COLO829 (cell line): ENCODE data around the gene SAXO2.
"Not testable (repeated sequence)": the region's sequence is repeated elsewhere in the genome, so short reads cannot be mapped to it uniquely, and the experiment has no call there.

Experiments used
- DNase-seq: peaks from one replicate; pipeline ENCODE4 v3.0.0; 2012; ENCODE audit warnings: low spot score

SAXO2 gene

DNA sequence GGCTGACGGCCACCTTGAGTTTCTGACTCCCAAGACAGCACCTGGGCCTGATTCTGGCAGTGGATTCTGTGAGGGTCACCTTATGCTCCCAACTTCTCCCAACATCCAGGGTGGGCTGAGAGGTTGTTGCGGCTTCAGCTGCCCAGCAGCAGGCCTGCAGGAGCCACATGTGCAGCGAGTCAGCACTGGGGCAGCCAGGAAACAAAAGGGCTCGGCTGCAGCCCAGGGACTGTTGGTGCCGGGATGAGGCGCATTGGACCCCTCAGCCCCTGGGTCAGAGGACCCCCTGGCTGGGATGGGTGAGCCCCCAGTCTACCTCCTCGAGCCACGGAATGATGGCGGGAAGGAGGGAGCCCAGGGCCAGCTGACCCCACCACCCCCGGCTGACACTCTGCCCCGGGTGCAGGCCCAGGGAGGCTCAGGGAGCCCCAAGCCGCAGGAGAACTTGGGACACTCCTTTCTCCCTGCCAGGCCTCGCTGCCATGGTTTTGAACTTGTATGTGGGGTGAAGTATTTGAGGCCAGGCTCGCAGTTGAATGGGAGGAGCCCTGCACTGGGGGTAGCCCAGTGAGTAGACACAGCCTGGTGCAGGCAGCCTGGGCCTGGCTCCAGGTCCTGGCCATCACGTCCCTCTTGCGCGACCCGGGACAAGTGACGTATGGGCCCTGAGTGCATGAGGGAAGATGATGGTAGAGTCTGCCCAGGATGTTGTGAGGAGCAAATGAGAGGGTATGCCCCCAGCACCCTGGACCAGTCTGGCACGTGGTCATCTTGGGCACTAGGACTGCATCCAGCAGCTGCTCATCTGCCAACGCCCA, 51.5 kb downstream of the SAXO2 start:
- DNase-seq, result not testable (repeated sequence)

DNA sequence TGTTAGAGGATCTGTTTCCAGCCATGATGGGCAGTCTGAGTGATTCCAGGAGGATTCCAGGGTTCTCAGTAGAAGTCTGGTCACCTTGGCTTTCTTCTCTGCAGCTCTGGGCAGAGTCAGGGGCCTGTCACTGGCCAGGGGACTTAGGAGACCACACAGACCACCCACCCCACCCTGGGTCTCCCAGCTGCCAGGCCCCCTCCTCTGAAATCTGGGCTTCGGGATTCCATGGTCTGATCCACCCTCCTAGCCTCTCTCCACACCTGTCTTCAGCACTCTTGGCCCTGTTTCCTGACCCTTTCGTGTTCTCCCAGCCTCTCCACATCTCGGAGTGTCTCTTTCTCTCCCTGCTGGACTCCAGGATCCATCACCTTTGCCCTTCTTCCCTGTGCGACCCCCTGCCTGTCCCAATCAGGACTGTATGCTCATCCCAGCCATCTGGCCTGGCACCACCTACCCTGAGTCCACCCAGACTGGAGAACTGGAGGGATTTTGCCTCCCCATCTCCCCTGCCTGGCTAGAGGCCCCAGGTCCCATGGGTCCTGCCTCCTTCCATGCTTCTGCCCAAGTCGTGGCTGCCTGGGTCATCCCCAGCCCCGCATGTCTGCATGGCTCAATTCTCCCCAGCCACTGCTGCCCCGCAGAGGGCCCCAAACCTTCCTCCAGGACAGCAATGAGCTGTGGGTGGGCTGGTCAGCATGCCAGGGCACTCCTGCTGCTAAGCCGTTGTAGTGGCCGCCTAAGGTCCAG, 52.3 kb downstream of the SAXO2 start:
- no peak for DNase-seq

DNA sequence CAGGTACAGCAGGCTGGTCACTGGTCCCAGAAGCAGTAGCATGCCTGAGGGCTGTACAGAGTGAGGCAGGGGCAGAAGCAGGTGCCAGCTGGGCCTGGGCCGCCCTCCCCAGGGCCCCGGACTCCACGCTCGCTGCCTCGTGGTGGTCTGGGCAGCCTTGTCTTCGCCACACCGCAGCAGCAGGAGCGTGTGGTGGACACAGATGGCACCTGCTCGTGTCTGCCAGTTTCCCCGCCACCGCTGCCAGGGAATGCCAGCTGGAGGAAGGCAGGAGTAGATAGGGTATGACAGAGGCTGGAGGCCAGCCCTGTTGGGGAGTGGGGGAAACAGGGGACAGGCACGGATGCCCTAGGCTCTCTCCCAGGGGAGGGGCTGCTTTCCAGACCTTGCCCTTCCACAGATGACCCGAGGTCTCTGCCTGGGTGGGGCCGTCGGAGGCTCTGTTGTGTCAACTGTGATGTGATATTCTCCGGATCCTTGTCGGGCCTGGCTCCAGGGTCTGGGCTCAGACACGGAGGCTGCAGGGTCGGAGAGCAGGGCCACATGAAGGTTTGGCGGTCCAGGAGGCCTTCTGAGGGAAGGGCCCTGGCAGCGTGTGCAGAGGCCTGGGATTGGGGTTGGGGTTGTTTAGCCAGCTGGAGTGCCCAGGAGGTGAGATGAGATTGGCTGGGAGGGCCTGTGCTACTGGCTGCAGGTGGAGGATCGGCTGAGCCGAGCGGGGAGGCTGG, 53.1 kb downstream of the SAXO2 start:
- no peak for DNase-seq

DNA sequence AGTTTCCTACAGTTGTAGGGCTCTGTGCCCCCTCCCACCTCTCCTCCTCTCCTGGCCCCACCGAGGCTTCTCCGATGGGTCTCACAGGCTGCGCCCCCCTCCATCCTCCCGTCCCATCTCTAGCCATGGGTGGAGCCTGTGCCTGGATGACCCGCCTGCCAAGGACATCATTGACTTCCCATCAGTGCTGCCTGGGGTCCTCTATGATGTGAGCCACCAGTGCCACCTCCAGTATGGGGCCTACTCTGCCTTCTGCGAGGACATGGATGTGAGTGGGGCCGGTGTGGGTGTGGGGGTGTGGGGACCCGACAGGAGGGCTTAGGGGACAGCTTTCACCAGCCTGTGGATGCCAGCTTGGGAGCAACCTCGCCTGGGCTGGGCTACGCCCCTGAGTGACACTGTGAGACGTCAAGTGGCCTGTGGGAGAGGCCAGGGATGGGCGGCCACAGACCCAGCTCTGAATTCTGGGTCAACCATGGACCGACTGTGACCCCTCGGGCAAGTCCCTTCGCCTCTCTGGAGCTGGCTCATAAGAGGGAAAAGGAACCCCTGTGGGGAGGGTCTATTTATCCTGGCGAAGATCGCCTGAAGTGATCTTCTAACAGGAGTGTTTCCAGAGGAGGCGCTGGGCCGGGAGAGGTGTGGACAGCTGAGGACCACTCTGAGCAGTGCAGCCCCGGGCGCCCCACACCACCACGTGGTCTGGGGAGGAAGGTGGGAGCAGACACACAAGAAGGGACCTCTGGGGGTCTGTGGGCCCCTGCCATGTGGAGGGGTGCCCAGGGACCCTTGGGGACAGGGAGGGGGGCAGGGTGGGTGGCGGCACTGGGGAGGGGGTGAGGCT, 53.9 kb downstream of the SAXO2 start:
- not testable (repeated sequence) for DNase-seq

DNA sequence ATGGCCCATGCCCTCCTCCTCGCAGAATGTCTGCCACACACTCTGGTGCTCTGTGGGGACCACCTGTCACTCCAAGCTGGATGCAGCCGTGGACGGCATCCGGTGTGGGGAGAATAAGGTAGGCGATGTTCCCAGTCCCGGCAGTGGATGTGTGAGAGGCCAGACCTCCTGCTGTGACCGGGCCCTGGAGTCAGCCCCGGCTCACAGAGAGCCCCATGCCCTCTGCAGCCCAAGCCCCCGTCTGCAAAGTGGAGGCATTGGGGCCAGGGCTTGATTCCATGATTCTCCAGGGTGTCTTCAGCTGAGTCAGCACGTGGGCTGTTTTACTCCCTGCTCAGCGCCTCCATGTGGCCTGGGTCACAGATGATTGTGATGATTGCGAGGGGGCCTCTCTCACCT, 54.5 kb downstream of the SAXO2 start:
- no peak for DNase-seq

DNA sequence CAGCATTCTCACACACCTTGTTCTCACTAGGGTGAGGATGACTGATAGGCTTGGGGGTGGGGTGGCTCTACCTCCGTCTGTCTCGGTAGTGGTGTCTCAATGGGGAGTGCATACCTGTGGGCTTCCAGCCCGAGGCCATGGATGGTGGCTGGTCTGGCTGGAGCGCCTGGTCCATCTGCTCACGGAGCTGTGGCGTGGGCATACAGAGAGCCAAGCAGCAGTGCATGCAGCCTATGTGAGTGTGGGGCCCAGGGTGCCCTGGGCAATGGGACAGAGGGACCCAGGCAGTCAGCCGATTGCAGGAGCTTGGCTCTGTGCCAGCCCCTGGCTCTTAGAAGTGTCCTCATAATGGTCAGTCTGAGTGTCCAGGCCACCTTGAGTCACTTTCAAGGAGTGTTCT, 54.9 kb downstream of the SAXO2 start:
- not testable (repeated sequence) for DNase-seq

DNA sequence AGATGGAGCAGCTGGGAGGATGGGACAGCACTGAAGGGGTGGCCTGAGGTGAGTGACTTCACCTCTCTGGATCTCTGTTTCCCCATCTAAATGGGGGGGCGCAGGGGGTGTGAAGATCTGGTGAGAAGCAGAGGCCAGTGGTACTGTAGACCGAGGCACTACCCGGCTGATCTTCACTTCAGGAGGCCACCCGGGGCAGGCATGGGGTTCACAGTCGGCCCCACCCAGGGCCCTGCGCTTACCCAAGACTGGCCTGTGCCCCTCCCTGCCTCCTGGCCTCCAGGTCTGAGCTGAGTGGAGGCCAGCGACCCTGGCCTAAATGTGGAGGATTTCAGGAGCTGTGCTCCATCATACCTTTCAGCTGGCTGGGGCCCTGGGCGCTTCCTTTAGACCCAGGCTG, 55.7 kb downstream of the SAXO2 start:
- DNase-seq, result not testable (repeated sequence)

DNA sequence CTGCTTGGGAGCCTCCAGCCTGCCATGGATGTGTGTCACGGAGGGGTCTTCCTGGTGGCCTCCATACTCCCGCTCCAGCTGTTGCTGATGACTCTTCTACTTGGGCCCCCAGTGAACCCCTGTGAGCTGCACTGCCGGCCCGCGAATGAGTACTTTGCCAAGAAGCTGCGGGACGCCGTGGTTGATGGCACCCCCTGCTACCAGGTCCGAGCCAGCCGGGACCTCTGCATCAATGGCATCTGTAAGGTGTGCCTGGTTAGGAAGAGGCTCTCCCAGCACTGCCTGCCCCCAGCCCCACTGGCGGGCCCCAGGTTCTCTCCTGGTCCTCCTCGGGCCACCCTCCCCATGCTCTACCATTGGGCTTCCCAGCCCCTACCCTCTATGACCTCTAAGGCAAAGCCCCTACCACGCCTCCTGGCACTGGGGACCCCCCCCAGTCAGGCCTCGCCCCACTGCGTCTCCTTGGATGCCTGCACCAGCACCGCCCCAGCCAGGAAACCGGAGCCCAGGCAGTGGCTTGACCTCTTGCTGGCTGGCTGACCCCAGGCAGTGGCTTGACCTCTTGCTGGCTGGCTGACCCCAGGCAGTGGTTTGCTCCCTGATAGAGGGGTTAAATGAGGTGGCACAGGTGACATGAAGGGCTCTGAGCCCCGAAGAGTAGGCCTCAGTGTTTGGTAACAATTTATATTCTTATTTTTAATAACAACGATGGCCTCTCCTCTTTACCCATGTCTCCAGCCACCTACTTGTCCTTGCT, 57.1 kb downstream of the SAXO2 start:
- DNase-seq, result not testable (repeated sequence)

DNA sequence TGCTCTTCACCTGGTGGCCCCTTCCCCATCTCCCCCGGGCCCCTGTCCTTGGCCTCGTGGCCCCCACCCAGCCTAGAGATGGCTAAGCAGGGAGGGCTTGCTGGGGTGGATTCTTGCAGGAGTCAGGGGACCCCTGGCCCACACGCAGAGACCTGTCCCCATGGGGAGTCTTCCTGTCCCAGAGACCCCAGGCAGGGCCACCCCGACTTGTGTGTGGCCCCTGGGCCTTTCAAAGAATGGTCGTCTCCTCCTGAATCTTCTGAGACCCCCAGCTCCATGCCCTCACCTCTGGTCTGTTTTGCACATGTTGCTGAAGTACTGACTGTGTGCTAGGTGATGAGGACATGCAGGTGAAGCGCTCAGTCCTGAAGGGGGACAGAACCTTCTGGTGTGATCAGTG, 58.2 kb downstream of the SAXO2 start:
- not testable (repeated sequence) for DNase-seq

DNA sequence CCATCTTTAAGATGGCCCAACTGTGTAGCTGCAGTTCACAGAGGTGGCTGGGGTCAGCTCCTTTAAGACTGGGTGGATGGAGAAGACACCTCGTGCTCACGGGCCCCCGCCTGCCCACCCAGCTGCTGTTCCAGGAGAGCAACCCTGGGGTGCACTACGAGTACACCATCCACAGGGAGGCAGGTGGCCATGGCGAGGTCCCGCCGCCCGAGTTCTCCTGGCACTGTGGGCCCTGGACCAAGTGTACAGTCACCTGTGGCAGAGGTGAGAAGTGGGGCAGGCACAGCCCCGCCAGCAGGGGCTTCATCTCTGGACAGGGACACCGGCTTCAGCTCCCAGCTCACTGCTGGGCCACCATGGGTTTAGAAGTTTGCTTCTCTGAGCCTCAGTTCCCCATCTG, 59.9 kb downstream of the SAXO2 start:
- not testable (repeated sequence) for DNase-seq

DNA sequence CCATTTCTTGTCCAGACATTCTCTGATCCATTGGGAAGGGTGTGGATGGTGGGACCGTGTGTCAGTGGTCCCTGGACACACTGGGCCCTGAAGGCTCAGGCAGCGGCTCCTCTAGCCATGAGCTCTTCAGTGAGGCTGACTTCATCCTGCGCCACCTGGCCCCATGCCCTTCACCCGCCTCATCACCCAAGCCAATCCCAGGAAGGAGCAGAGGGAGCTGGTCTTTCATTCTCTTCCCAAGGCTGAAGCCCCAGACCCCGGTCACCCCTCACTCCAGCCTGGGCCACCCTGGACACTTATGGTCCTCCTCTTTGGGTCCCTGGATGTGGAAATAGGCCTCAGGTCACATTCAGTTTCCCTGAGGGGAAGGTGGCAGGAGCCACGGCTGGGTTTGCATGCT, 62.2 kb downstream of the SAXO2 start:
- not testable (repeated sequence) for DNase-seq

DNA sequence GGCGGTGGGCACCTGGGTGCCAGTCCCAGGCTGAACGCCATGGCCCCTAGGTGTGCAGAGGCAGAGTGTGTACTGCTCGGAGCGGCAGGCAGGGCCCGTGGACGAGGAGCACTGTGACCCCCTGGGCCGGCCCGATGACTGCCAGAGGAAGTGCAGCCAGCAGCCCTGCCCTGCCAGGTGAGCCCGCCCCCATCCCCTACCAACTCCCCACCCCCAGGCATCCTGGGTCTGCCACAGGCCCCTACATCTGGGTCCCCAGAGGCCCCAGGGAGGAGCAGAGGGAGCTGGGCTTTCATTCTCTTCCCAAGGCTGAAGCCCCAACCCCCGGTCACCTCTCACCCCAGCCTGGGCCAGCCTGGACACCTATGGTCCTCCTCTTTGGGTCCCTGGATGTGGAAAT, 63.0 kb downstream of the SAXO2 start:
- not testable (repeated sequence) for DNase-seq

DNA sequence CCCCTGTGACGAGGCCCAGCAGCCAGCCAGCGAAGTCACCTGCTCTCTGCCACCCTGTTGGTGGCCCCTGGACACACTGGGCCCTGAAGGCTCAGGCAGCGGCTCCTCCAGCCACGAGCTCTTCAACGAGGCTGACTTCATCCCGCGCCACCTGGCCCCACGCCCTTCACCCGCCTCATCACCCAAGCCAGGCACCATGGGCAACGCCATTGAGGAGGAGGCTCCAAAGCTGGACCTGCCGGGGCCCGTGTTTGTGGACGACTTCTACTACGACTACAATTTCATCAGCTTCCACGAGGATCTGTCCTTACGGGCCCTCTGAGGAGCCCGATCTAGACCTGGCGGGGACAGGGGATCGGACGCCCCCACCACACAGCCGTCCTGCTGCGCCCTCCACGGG, 64.3 kb downstream of the SAXO2 start:
- DNase-seq, result not testable (repeated sequence)

DNA sequence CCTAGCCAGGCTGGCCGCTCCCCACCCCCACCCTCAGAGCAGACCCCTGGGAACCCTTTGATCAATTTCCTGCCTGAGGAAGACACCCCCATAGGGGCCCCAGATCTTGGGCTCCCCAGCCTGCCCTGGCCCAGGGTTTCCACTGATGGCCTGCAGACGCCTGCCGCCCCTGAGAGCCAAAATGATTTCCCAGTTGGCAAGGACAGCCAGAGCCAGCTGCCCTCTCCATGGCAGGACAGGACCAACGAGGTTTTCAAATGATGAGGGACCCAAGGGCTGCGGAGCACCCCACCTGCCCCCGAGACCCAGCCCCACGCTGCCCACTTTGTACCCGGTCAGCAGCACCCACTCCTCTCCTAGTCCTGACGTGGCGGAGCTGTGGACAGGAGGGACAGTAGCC, 64.8 kb downstream of the SAXO2 start:
- DNase-seq, result not testable (repeated sequence)

DNA sequence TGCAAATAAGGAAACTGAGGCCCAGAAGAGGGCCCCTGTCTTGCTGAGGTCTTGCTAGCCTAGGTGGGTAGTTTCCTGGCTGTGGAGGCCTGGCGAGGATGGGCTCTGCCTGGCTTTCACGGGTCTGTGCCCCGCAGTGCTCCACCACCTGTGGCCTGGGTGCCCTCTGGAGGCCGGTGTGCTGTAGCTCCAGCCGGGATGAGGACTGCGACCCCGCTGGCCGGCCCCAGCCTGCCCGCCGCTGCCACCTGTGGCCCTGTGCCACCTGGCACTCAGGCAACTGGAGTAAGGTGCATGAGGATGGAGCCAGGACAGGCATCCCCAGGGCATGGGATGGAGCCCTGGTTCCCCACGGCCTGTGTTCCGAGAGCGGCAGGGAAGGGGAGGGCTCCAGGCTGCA, 66.4 kb downstream of the SAXO2 start:
- DNase-seq, result not testable (repeated sequence)

DNA sequence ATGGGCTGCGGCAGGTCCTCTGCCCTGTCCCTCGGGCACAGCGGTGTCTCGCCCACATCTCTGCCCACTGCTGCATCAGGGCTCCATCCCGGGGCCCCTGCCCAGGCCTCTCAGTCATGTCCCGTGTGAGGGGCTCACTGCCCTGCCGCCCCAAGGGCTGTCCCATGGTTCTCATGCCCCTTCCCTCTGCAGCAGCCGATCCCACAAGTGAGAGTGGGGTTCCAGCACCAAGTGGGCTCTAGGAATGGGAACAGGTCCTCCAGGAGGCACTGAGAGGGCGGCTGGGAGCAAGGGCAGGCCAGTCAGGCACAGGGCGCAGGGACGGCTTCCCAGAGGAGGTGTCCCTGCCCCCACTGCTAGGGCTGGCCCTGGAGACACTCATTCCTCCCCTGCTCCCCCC, 68.3 kb downstream of the SAXO2 start:
- not testable (repeated sequence) for DNase-seq

DNA sequence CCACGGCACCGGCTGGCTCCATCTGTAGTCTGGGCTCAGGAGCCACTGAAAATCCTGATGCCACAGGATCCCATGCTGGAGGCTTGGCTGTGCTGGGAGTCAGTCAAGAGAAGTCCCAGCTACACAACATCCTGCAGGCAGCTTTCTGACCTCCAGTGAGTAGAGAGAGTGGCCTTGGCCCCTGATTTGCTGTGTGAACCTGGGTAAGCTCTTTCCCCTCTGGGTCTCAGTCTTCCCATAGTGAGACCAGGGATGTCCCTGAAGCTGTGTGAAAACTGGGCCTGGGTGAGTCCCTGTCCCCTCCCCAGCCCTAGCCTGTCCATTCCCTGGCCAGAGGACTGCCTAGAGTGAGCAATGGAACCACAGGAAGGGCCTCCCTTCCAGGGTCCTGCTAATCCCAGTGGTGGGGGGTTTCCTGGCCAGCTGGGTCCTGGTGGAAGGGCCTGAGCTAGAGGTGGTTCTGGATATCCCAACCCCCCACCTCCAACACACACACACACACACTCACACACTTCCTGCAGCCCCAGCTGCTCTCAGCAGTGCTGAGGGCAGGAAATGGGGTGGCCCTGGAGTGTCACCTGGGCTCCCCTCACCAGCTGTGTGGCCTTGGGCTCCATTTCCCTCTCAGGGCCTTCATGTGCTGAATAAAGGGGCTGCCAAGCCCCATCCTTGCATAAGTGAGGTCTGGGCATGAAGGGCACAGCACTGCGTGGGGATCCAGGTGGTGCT, 69.1 kb downstream of the SAXO2 start:
- DNase-seq, result not testable (repeated sequence)

DNA sequence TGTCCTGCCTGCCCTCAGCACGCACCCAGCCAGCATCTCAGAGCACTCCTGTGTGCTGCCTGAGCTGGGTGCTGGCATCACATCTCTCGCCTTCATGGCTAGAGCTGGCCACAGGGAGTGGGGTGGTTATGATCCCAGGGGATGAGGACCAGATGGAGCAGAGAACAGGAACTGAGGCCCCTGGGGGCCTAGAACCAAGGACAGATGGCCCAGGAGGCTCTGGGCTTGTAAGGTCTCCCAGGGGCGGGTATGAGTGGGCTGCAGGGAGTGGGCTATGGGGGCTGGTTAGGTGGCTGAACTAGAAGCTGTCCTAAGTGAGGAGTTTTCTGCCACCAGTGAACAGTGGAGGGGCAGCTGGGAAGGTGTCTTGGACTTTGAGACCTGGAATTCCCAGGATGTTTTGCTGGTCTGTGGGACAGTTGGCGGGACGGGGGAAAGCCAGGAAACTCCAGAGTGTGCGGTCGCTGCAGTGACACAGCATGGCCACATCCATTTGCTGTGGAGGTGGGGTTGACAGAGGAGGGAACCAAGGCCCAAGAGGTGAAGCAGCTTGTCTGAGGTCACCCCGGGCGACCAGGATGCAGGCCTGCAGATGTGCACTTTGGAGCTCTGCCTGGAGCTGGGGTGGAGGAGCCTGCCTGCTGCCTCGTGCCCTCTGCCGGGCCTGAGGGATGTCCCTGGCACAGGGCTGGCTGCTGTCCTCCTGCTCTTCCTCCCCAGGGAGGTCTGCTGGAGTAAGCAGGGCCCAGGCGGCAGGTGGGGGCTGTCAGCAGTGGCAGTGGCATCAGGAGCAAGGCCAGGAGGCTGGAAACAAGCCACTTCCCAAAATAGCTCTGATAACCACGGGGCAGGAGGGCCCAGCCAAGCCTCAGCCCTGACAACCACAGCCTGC, 70.3 kb downstream of the SAXO2 start:
- not testable (repeated sequence) for DNase-seq
